K562 (cell line): ENCODE results near the gene SULT6B1.

Experiments
- KLF1 ChIP-seq: fragments of 450-650 bp; IDR thresholded peaks from 2 replicates; pipeline ENCODE4 v1.6.1; 2016; ENCODE audit warnings: missing genetic modification characterization, missing compliant biosample characterization
- NBN ChIP-seq: fragments of 450-650 bp; IDR thresholded peaks from 2 replicates; pipeline ENCODE4 v1.6.1; 2016; ENCODE audit warnings: low read depth, mild to moderate bottlenecking
- NFIC ChIP-seq: fragments of 450-650 bp; IDR thresholded peaks from 2 replicates; pipeline ENCODE4 v1.6.1; 2017; ENCODE audit warnings: mild to moderate bottlenecking, inconsistent platforms
- RAD21 ChIP-seq, 2 experiments: fragments of 250-450 bp in 1 of 2; fragments of 450-650 bp in 1 of 2; sonication (Bioruptor Pico) in 1 of 2; formaldehyde crosslinking in 1 of 2; IDR thresholded peaks in 1 of 2; conservative IDR thresholded peaks in 1 of 2; 2 replicates each; pipeline versions ENCODE4 v1.4.0 to v1.8.0; 2020 to 2022; ENCODE audit warnings: mild to moderate bottlenecking in 2 of 2, moderate library complexity in 1 of 2
- SIRT6 ChIP-seq: IDR thresholded peaks from one replicate; pipeline ENCODE4 v1.6.1; 2012; ENCODE audit warnings: low read depth, mild to moderate bottlenecking, control low read depth, inconsistent platforms, low read length, moderate library complexity
- SRF ChIP-seq, 2 experiments: fragments of 250-450, 450-650 bp in 1 of 2; sonication (Bioruptor Pico) in 1 of 2; sonication (generic) in 1 of 2; formaldehyde crosslinking; IDR thresholded peaks; 2 replicates each; pipeline versions ENCODE4 v1.5.0 to v1.5.1; 2020 to 2022; ENCODE audit warnings: mild to moderate bottlenecking in 1 of 2, missing genetic modification reagents in 1 of 2
- TF ChIP-seq, protein P1 (sequence below): sonication (generic); formaldehyde crosslinking; IDR thresholded peaks from 2 replicates; pipeline ENCODE4 v1.9.0; 2022; ENCODE audit warnings: mild to moderate bottlenecking, missing genetic modification reagents

DNA sequence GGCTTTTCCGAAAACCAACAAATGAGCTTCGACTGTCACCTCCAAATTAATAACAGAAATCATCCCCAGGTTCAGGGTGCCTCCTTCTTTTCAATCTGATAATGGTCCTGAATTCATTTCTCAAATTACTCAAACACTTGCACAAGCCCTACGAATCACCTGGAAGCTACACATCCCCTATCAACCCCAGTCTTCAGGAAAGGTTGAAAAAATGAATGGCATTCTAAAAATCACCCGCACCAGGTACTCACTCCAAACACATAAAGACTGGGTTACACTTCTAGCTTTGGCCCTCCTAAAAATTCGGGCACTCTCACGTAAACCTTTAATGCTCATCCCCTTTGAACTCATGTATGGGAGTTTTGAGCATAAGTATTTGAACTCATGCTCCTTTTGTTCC, 55.6 kb downstream of the SULT6B1 start:
- no peak for TF ChIP-seq RAD21 (CRISPR knock-in tag; conservative IDR thresholded peaks at IDR 0.05 in 1 of 2, IDR thresholded peaks at IDR 0.05 in 1 of 2)
- TF ChIP-seq NBN: no peak
- no peak for TF ChIP-seq KLF1 (tag)
- TF ChIP-seq, protein P1, sequence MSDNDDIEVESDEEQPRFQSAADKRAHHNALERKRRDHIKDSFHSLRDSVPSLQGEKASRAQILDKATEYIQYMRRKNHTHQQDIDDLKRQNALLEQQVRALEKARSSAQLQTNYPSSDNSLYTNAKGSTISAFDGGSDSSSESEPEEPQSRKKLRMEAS (CRISPR knock-in tag): no peak
- no peak for TF ChIP-seq NFIC
- TF ChIP-seq SRF (CRISPR knock-in tag; IDR thresholded peaks at IDR 0.05): no peak
- no peak for TF ChIP-seq SIRT6
